ENCODE results near the gene RHOBTB1.

RHOBTB1 gene

GRCh38 chr10:60948851-60949250 lies 4.9 kb upstream of the RHOBTB1 start:
- Histone ChIP-seq H2AFZ (ENCODE audit: low read length) (no peak overlapping the region), H3K36me3 (ENCODE audit: insufficient read depth, low read length) (no peaks in the 10 kb centered on the region), H3K4me2 (ENCODE audit: low read length) (no peak overlapping the region), H4K20me1 (ENCODE audit: insufficient read depth, low read length) (no peaks in the 10 kb centered on the region), H3K4me1 (ENCODE audit: insufficient read depth, low read length, severe bottlenecking) (no peaks in the 10 kb centered on the region), H3F3A (ENCODE audit: insufficient read depth, low read length) (no peaks in the 10 kb centered on the region), H3K27me3 (ENCODE audit: insufficient read depth, low read length) (no peaks in the 10 kb centered on the region), H3K27ac (ENCODE audit: low read depth, low read length, poor library complexity, severe bottlenecking) (no peak overlapping the region), H3K9ac (ENCODE audit: low read length) (no peak overlapping the region), H3K9me2 (ENCODE audit: low read depth, low read length) (no peaks in the 10 kb centered on the region), H3K79me2 (ENCODE audit: insufficient read depth, low read length) (no peaks in the 10 kb centered on the region), H3K4me3 (ENCODE audit: low read depth, low read length, poor library complexity, severe bottlenecking) (no peak overlapping the region), H3K9me3 (ENCODE audit: low read length) (no peaks in the 10 kb centered on the region)
- no peak for TF ChIP-seq CTCF (IDR thresholded peaks at IDR 0.05; ENCODE audit: low read length)
- TF ChIP-seq EZH2 (IDR thresholded peaks at IDR 0.05; ENCODE audit: borderline replicate concordance, low read length) = no peak

GRCh38 chr10:60944910-60945297 lies 919 bp upstream of the RHOBTB1 start:
- no peaks in the 10 kb centered on the region for H3K36me3 ChIP-seq (ENCODE audit: insufficient read depth, low read length)
- no peaks in the 10 kb centered on the region for H3K27me3 ChIP-seq (ENCODE audit: insufficient read depth, low read length)
- H2AFZ ChIP-seq (ENCODE audit: low read length) = no peak overlapping the region
- no peaks in the 10 kb centered on the region for H3K4me1 ChIP-seq (ENCODE audit: insufficient read depth, low read length, severe bottlenecking)
- H3K9me2 ChIP-seq (ENCODE audit: low read depth, low read length) = no peaks in the 10 kb centered on the region
- H3K9me3 ChIP-seq (ENCODE audit: low read length) = no peaks in the 10 kb centered on the region
- no peak overlapping the region for H3K27ac ChIP-seq (ENCODE audit: low read depth, low read length, poor library complexity, severe bottlenecking)
- no peak overlapping the region for H3K4me3 ChIP-seq (ENCODE audit: low read depth, low read length, poor library complexity, severe bottlenecking)
- no peaks in the 10 kb centered on the region for H3K79me2 ChIP-seq (ENCODE audit: insufficient read depth, low read length)
- TF ChIP-seq EZH2 (IDR thresholded peaks at IDR 0.05; ENCODE audit: borderline replicate concordance, low read length) (no peak), CTCF (IDR thresholded peaks at IDR 0.05; ENCODE audit: low read length) (no peak)
- no peaks in the 10 kb centered on the region for H4K20me1 ChIP-seq (ENCODE audit: insufficient read depth, low read length)
- H3K9ac ChIP-seq (ENCODE audit: low read length) = no peak overlapping the region
- H3F3A ChIP-seq (ENCODE audit: insufficient read depth, low read length) = no peaks in the 10 kb centered on the region
- H3K4me2 ChIP-seq (ENCODE audit: low read length) = no peak overlapping the region

- no peaks in the 10 kb centered on the region for H3K27me3 ChIP-seq (ENCODE audit: insufficient read depth, low read length)
- no peak overlapping the region for H2AFZ ChIP-seq (ENCODE audit: low read length)
- H3K27ac ChIP-seq (ENCODE audit: low read depth, low read length, poor library complexity, severe bottlenecking) = no peak overlapping the region
- TF ChIP-seq CTCF (IDR thresholded peaks at IDR 0.05; ENCODE audit: low read length) = no peak
- TF ChIP-seq EZH2 (IDR thresholded peaks at IDR 0.05; ENCODE audit: borderline replicate concordance, low read length) = no peak
- no peaks in the 10 kb centered on the region for H3K4me1 ChIP-seq (ENCODE audit: insufficient read depth, low read length, severe bottlenecking)
- H3K4me3 ChIP-seq (ENCODE audit: low read depth, low read length, poor library complexity, severe bottlenecking) = peak overlapping the region; percentile 16
- H3K9me2 ChIP-seq (ENCODE audit: low read depth, low read length) = no peaks in the 10 kb centered on the region
- 0 out of 2 replicates have a peak overlapping the region, but pooled peaks have one; percentile 17 for H3K4me2 ChIP-seq (ENCODE audit: low read length)
- H4K20me1 ChIP-seq (ENCODE audit: insufficient read depth, low read length) = no peaks in the 10 kb centered on the region
- H3K9ac ChIP-seq (ENCODE audit: low read length) = no peak overlapping the region
- H3K9me3 ChIP-seq (ENCODE audit: low read length) = no peaks in the 10 kb centered on the region
- H3K36me3 ChIP-seq (ENCODE audit: insufficient read depth, low read length) = no peaks in the 10 kb centered on the region
- H3F3A ChIP-seq (ENCODE audit: insufficient read depth, low read length) = no peaks in the 10 kb centered on the region
- no peaks in the 10 kb centered on the region for H3K79me2 ChIP-seq (ENCODE audit: insufficient read depth, low read length)
Measured at GRCh38 chr10:60943316-60944057, 498 bp downstream of the RHOBTB1 start.

Data from OCI-LY1 (cell line).